Fibroblast of pulmonary artery (primary cell): ENCODE results near the gene HPS1.

Experiments used
- DNase-seq: peaks from one replicate; pipeline ENCODE4 v3.0.0-alpha.2; 2010; ENCODE audit warnings: low read depth
- H3K4me3 ChIP-seq: replicated peaks from 2 replicates; pipeline ENCODE4 v1.5.1; 2011; ENCODE audit warnings: low read depth, mild to moderate bottlenecking, control low read depth, low read length, moderate library complexity
- TF ChIP-seq, protein P1 (sequence below): IDR thresholded peaks from 2 replicates; pipeline ENCODE4 v1.5.1; 2011; ENCODE audit warnings: mild to moderate bottlenecking, control low read depth, low read length, inconsistent platforms; ENCODE audit errors: missing control alignments

HPS1 gene

DNA sequence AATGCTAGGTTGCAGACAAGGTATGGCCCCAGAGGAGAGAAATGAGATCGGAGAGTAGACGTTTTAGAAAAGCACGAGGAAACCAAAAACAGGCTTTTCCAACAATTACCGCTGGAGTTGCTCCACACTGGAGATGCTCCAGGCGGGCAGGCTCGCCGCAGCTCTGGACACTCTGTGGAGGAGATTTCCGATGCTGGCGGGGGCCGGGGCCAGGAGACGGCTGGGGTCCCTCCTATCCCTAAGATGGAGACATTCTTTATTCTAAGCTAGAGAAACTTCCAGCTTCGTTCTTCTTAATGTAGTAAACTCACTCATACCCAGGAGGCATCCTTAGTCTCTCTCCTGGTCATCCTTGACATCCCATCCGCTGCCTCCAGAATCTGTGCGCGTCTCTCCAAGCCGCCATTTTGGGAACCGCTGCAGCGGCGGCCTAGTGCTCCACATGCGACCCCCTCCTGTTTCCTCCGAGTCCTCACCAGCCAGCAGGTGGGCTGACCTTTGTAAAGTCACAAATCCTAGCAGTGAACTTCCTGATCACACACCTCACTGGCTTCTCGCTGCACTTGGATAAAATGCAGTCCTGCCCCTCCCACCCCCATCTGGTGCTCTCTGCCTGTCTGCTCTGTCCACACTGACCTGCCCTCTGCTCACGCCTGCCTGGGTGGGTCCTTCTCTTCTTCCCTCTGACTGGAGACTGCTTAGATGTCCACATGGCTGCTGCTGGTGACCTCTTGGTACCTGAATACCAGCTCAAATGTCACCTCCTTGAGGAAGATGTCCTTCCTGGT lies 43.6 kb downstream of the HPS1 start:
- TF ChIP-seq, protein P1, sequence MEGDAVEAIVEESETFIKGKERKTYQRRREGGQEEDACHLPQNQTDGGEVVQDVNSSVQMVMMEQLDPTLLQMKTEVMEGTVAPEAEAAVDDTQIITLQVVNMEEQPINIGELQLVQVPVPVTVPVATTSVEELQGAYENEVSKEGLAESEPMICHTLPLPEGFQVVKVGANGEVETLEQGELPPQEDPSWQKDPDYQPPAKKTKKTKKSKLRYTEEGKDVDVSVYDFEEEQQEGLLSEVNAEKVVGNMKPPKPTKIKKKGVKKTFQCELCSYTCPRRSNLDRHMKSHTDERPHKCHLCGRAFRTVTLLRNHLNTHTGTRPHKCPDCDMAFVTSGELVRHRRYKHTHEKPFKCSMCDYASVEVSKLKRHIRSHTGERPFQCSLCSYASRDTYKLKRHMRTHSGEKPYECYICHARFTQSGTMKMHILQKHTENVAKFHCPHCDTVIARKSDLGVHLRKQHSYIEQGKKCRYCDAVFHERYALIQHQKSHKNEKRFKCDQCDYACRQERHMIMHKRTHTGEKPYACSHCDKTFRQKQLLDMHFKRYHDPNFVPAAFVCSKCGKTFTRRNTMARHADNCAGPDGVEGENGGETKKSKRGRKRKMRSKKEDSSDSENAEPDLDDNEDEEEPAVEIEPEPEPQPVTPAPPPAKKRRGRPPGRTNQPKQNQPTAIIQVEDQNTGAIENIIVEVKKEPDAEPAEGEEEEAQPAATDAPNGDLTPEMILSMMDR: no peak
- DNase-seq: no peak
- no peak overlapping the region for H3K4me3 ChIP-seq

DNA sequence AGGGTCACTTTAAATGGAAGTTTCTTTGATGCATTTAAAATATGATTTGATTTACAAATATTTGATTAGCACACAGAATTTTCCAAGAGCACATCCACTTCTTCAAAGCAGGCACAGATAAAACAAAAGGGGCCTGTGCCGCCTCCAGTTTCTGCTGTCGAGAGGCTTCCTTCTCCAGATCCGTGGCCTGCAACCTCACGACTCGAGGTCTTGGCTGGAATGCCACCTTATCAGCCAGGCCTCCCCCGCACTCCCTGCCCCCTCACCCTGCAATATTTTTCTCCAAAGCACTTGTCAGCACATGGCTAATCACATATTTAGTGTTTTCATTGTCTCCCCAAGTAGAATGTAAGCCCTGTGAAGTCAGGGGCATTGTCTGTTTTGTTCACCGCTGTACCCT lies 44.3 kb downstream of the HPS1 start:
- TF ChIP-seq, protein P1: no peak

DNA sequence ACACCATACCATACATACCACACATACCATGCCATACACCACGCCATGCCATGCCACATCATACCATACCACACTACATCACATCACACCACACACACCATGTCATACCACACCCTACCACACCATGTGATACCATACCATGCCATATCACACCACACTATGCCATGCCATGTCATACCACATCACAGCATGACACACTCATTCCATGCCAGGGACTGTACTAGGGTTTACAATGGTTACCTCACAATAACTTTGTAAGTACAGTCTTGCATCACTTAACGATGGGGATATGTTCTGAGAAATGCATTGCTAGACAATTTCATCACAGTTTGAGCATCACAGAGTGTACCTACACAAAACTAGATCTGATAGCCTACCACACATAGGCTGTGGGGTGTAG lies 46.3 kb downstream of the HPS1 start:
- DNase-seq: peak; percentile 36
- H3K4me3 ChIP-seq: no peak overlapping the region
- TF ChIP-seq, protein P1: no peak

More for the DNA sequence above, 44.3 kb downstream of the HPS1 start:
- DNase-seq: peak; percentile 19
- H3K4me3 ChIP-seq: no peak overlapping the region

DNA sequence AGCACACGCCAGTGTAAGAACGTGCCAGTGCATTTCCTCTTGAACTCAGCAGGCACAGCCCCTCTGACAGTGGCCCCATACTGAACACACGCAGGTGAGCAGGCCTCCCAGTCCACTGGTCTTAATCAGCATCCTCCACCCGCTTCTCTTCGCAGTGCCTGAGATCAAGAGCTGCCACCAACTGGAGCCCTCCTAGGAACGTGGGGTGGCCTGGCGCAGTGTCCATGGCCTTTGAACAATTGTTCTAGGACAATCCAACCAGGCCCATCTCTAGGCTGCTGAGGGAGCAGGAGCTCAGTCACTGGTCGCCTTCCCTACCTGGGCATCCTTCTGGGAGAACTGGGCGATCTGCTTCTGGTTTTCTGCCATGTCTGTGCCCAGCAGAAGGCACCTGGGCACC lies 47.0 kb downstream of the HPS1 start:
- no peak for DNase-seq
- TF ChIP-seq, protein P1: no peak
- no peak overlapping the region for H3K4me3 ChIP-seq

DNA sequence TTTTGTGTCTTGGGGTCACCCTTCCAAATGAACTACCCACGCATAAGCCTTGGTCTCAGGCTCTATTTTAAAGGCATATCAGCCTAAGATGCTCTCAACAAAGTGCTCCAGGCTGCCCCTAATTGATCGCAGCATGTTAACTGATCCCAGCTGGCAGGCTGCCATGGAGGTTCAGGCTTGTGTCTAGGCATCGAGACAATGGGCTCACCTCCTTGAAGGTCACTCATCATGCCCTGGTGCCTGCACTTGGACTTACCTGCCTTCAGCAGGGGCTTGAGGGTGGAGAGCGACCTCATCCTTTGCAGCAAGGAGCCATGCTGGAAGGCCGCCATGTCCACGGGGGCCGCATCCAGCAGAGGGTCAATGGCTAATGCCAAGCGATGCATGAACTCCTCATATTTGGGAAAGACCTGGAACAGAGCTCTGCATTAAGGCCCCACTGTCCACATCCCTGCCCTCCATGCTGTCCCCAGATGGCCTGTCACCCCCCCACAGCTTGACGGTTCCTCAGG lies 49.6 kb downstream of the HPS1 start:
- no peak for DNase-seq
- H3K4me3 ChIP-seq: no peak overlapping the region
- TF ChIP-seq, protein P1: no peak

DNA sequence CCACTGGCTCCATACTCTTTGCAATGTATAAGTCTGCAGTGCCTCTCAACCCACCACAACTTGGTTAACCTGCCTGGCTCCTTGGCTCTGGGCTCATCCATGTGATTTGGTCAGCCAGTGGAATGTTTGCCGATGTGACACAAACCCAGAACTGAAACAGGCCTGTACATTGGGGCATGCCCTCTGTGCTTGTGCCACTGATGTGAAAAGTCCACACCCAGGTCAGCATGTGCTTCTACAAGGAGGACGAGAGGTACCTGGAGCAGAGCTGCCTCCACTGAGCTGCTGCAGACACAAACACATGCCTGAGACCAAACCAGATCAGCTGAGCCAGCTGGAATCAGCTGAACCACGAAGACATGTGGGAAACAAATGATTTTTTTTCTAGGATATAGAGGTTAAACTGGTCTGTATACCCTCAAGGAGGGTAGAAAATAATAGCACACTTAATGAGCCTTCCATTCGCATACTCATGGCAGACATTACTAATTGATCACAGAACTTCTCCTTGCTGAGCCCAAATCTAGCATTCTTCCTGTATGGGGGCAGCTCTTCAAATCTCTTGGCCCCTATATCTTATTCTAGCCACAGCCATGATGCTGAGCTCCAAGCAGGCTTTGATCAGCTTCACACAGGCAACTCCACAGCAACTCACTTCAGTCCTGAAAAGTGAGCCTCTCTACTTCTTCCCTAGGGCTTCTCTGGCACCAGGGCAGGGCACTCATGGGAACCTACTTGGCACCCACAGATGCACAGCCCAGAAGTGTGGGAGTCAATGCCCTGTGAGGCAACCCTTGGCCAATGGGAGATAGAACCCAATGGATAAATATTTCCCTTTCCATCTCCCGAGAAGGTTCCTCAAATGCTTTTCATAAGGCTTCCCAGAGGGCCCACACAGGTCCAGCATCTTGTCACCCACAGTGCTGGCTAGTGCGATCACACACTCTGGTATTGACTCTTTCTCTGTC lies 50.4 kb downstream of the HPS1 start:
- TF ChIP-seq, protein P1: no peak
- no peak overlapping the region for H3K4me3 ChIP-seq
- DNase-seq: no peak
